NCI-H2107 (cell line): ENCODE data around the gene TSNAXIP1.
"Not testable (repeated sequence)": the region's sequence is repeated elsewhere in the genome, so short reads cannot be mapped to it uniquely, and the experiment has no call there.

ENCODE experiments used
- DNase-seq: peaks from one replicate; lab custom pipeline; 2025; lab: John Stamatoyannopoulos, UW

Gene TSNAXIP1

GRCh38 chr16:67861877-67862276 lies 55.2 kb downstream of the TSNAXIP1 start:
- DNase-seq: no peak

GRCh38 chr16:67862623-67863583 lies 56.2 kb downstream of the TSNAXIP1 start:
- DNase-seq: no peak

GRCh38 chr16:67864044-67864443 lies 57.4 kb downstream of the TSNAXIP1 start:
- not testable (repeated sequence) for DNase-seq

- no peak for DNase-seq
These were observed 57.9 kb downstream of the TSNAXIP1 start for GRCh38 chr16:67864594-67864993.

GRCh38 chr16:67865318-67865717 lies 58.6 kb downstream of the TSNAXIP1 start:
- peak; percentile 22 for DNase-seq

GRCh38 chr16:67868290-67868689 lies 61.6 kb downstream of the TSNAXIP1 start:
- no peak for DNase-seq

- no peak for DNase-seq
These were observed 63.0 kb downstream of the TSNAXIP1 start for GRCh38 chr16:67869653-67870052.

GRCh38 chr16:67871256-67871655 lies 64.6 kb downstream of the TSNAXIP1 start:
- DNase-seq: no peak

- no peak for DNase-seq
These were observed 65.5 kb downstream of the TSNAXIP1 start for GRCh38 chr16:67872131-67872630.

GRCh38 chr16:67872631-67873434 lies 66.1 kb downstream of the TSNAXIP1 start, which contains the start of gene EDC4:
EDC4 (plus strand) TSS chr16:67873052; CDS start chr16:67873262, 210 bp downstream.
- peak; percentile 32 for DNase-seq

GRCh38 chr16:67873435-67874370 lies 67.0 kb downstream of the TSNAXIP1 start:
- DNase-seq: no peak

GRCh38 chr16:67874372-67874771 lies 67.7 kb downstream of the TSNAXIP1 start:
- no peak for DNase-seq

GRCh38 chr16:67877064-67877463 lies 70.4 kb downstream of the TSNAXIP1 start:
- no peak for DNase-seq
